ENCODE measurements around the gene RUNX3. TPM values are rescaled to one million over a fixed set of nuclear protein-coding genes. Genes with fewer than 3 reads are reported as not detected.

The RUNX3 gene
- polyA plus RNA-seq, 1 donor (not counting 4 experiments of a cell fraction or from before 2014, with no cell fraction given), result not detected

GRCh38 chr1:24954631-24955030 lies 24.6 kb upstream of the RUNX3 start:
- peak overlapping the region; percentile 15 for H3K27ac ChIP-seq (ENCODE audit: control insufficient read depth, insufficient read depth, low read length)

GRCh38 chr1:24954022-24954421 lies 23.9 kb upstream of the RUNX3 start:
- DNase-seq (ENCODE audit: low read depth, low spot score), result no peak
- no peak overlapping the region for H3K4me2 ChIP-seq (ENCODE audit: control insufficient read depth, extremely low read depth, insufficient read depth, low read depth, low read length)
- TF ChIP-seq CTCF (optimal IDR thresholded peaks at IDR 0.05 in 1 of 3, IDR thresholded peaks at IDR 0.05 in 1 of 3, conservative IDR thresholded peaks at IDR 0.05 in 1 of 3; ENCODE audit: extremely low read depth in 1 of 3, insufficient read depth in 2 of 3, low read length in 3 of 3), result no peak
- no peak for TF ChIP-seq EZH2 (IDR thresholded peaks at IDR 0.05; ENCODE audit: low read length)

More at GRCh38 chr1:24954631-24955030, 24.6 kb upstream of the RUNX3 start:
- no peak overlapping the region for H2AFZ ChIP-seq (ENCODE audit: control insufficient read depth, low read length)
- H3K79me2 ChIP-seq (ENCODE audit: control insufficient read depth, insufficient read depth, low read length), result no peaks in the 10 kb centered on the region
- no peaks in the 10 kb centered on the region for H3K9me3 ChIP-seq (ENCODE audit: control insufficient read depth, low read depth, low read length)
- DNase-seq (ENCODE audit: low read depth, low spot score) (no peak), FAIRE-seq (no peak)
- H3K27me3 ChIP-seq (ENCODE audit: control insufficient read depth, extremely low read depth, insufficient read depth, low read length), result no peaks in the 10 kb centered on the region
- peaks cover 42% of the 10 kb centered on the region for H3K4me1 ChIP-seq (ENCODE audit: control insufficient read depth, extremely low read depth, insufficient read depth, low read length)
- H3K36me3 ChIP-seq (ENCODE audit: control insufficient read depth in 2 of 2, extremely low read depth in 1 of 2, insufficient read depth in 2 of 2, low read length in 2 of 2), result no peaks in the 10 kb centered on the region
- H4K20me1 ChIP-seq (ENCODE audit: control insufficient read depth, extremely low read depth, insufficient read depth, low read length), result no peaks in the 10 kb centered on the region
- no peak overlapping the region for H3K4me3 ChIP-seq (ENCODE audit: control insufficient read depth in 2 of 3, extremely low read depth in 1 of 3, insufficient read depth in 2 of 3, low read depth in 1 of 3, low read length in 3 of 3)
- H3K9ac ChIP-seq (ENCODE audit: control insufficient read depth, extremely low read depth, insufficient read depth, low read length), result no peak overlapping the region
- H3K4me2 ChIP-seq (ENCODE audit: control insufficient read depth, extremely low read depth, insufficient read depth, low read depth, low read length), result no peak overlapping the region
- H3K9me1 ChIP-seq (ENCODE audit: control insufficient read depth, extremely low read depth, insufficient read depth, low read length), result no peaks in the 10 kb centered on the region
- no peak for TF ChIP-seq EZH2 (IDR thresholded peaks at IDR 0.05; ENCODE audit: low read length)
- no peak for TF ChIP-seq CTCF (optimal IDR thresholded peaks at IDR 0.05 in 1 of 3, IDR thresholded peaks at IDR 0.05 in 1 of 3, conservative IDR thresholded peaks at IDR 0.05 in 1 of 3; ENCODE audit: extremely low read depth in 1 of 3, insufficient read depth in 2 of 3, low read length in 3 of 3)
- dilution Hi-C loops (cut with MboI; ENCODE audit: extremely low pct_ligation_motif_present, low sequenced_read_pairs), result no loop called here

More at GRCh38 chr1:24954022-24954421, 23.9 kb upstream of the RUNX3 start:
- dilution Hi-C loops (cut with MboI; ENCODE audit: extremely low pct_ligation_motif_present, low sequenced_read_pairs), result no loop called here
- H3K27ac ChIP-seq (ENCODE audit: control insufficient read depth, insufficient read depth, low read length), result no peak overlapping the region
- no peak overlapping the region for H3K4me3 ChIP-seq (ENCODE audit: control insufficient read depth in 2 of 3, extremely low read depth in 1 of 3, insufficient read depth in 2 of 3, low read depth in 1 of 3, low read length in 3 of 3)
- FAIRE-seq, result no peak
- H2AFZ ChIP-seq (ENCODE audit: control insufficient read depth, low read length), result no peak overlapping the region
- H3K79me2 ChIP-seq (ENCODE audit: control insufficient read depth, insufficient read depth, low read length), result no peaks in the 10 kb centered on the region
- H3K36me3 ChIP-seq (ENCODE audit: control insufficient read depth in 2 of 2, extremely low read depth in 1 of 2, insufficient read depth in 2 of 2, low read length in 2 of 2), result no peaks in the 10 kb centered on the region
- H3K4me1 ChIP-seq (ENCODE audit: control insufficient read depth, extremely low read depth, insufficient read depth, low read length), result peaks cover 48% of the 10 kb centered on the region
- no peaks in the 10 kb centered on the region for H3K27me3 ChIP-seq (ENCODE audit: control insufficient read depth, extremely low read depth, insufficient read depth, low read length)
- no peaks in the 10 kb centered on the region for H4K20me1 ChIP-seq (ENCODE audit: control insufficient read depth, extremely low read depth, insufficient read depth, low read length)
- H3K9me1 ChIP-seq (ENCODE audit: control insufficient read depth, extremely low read depth, insufficient read depth, low read length), result no peaks in the 10 kb centered on the region
- no peak overlapping the region for H3K9ac ChIP-seq (ENCODE audit: control insufficient read depth, extremely low read depth, insufficient read depth, low read length)
- no peaks in the 10 kb centered on the region for H3K9me3 ChIP-seq (ENCODE audit: control insufficient read depth, low read depth, low read length)

All from keratinocyte (primary cell).